Mucosa of descending colon (tissue), 3 donors: Measurements from ENCODE around the gene PTH1R. TPM values are rescaled to one million over a fixed set of nuclear protein-coding genes. Genes with fewer than 3 reads are reported as not detected.

ENCODE experiments used
- ATAC-seq: fragments of 200-7000 bp; cut with Tn5 transposase; one replicate; pipeline ENCODE4 v1.9.1; 2020; ENCODE audit warnings: mild to moderate bottlenecking, moderate library complexity
- DNase-seq, 3 donors: peaks; one replicate each; pipeline ENCODE4 v3.0.0-alpha.2; 2020
- H3K36me3 ChIP-seq: fragments of 200-600 bp; one replicate; pipeline ENCODE4 v1.8.0; 2021; ENCODE audit warnings: low read depth, mild to moderate bottlenecking
- H3K4me1 ChIP-seq: fragments of 200-600 bp; one replicate; pipeline ENCODE4 v1.8.0; 2021; ENCODE audit warnings: low read depth, mild to moderate bottlenecking
- H3K4me3 ChIP-seq: fragments of 200-600 bp; one replicate; pipeline ENCODE4 v1.8.0; 2021; ENCODE audit warnings: mild to moderate bottlenecking
- H3K9me3 ChIP-seq: fragments of 200-600 bp; one replicate; pipeline ENCODE4 v1.8.0; 2021; ENCODE audit warnings: mild to moderate bottlenecking
- CTCF ChIP-seq: fragments of 200-600 bp; IDR thresholded peaks from one replicate; pipeline ENCODE4 v1.8.0; 2022; ENCODE audit warnings: antibody characterized with exemption, mild to moderate bottlenecking
- intact Hi-C, 2 donors: fragments of 100-400 bp; cut with DNase I in 1 of 2; cut with micrococcal nuclease in 1 of 2; formaldehyde crosslinking; loops; one replicate each; pipeline versions ENCODE4 v1.11.0 to v1.11.1; 2022; cut with DNase I, micrococcal nuclease
- total RNA-seq, 3 donors: library from RNA; stranded (reverse); fragmentation: NEBNext Ultra II Directional in 2 of 3; extraction: Animal tissue kit (Norgen Biotek cat#: 25700) in 2 of 3; gene quantifications; one replicate each; pipeline versions ENCODE4 v1.2.1 to v1.2.4, GENCODE V29; 2021 to 2023
- donor health status: DM: no; HTN: no; CAD: no; lungs with moderate emphysema.
- donor health status: DM: no; HTN: no; CAD: no.
- donor health status: DM: no; HTN: yes; CAD: no.

PTH1R gene
- total RNA-seq, 3 donors from 2014 or later = 0.87 to 4.6 (median 1.9) TPM

- ATAC-seq (no peak), DNase-seq (no peak)
- no peak for TF ChIP-seq CTCF
- Histone ChIP-seq H3K4me3 (no peak overlapping the region), H3K9me3 (no peaks in the 10 kb centered on the region), H3K4me1 (no peaks in the 10 kb centered on the region), H3K36me3 (no peaks in the 10 kb centered on the region)
- intact Hi-C loops = no loop called here
These were observed 41.1 kb downstream of the PTH1R start for GRCh38 chr3:46918634-46919033.

GRCh38 chr3:46921041-46921440 is 43.5 kb downstream of the PTH1R start:
- no peaks in the 10 kb centered on the region for H3K9me3 ChIP-seq
- intact Hi-C loops = loop anchor here in 1 of 2 donors (5.0 kb wide), 1 partner anchor 76 kb away; no protein-coding TSS in a partner anchor
- no peak overlapping the region for H3K4me3 ChIP-seq
- ATAC-seq (no peak), DNase-seq (peak in 1 of 3 donors; percentile 19)
- no peaks in the 10 kb centered on the region for H3K4me1 ChIP-seq
- H3K36me3 ChIP-seq = no peaks in the 10 kb centered on the region
- no peak for TF ChIP-seq CTCF

- intact Hi-C loops = loop anchor here in 1 of 2 donors (5.0 kb wide), 1 partner anchor 75 kb away; no protein-coding TSS in a partner anchor
- Histone ChIP-seq H3K36me3 (no peaks in the 10 kb centered on the region), H3K4me3 (no peak overlapping the region), H3K4me1 (peaks cover 3% of the 10 kb centered on the region), H3K9me3 (no peaks in the 10 kb centered on the region)
- TF ChIP-seq CTCF = no peak
- DNase-seq = peak in 2 of 3 donors; percentile 15 to 28
- no peak for ATAC-seq
These were observed 44.4 kb downstream of the PTH1R start for GRCh38 chr3:46921871-46922271.

GRCh38 chr3:46922426-46922825 is 44.9 kb downstream of the PTH1R start:
- H3K4me1 ChIP-seq = peaks cover 9% of the 10 kb centered on the region
- no peaks in the 10 kb centered on the region for H3K9me3 ChIP-seq
- H3K4me3 ChIP-seq = no peak overlapping the region
- intact Hi-C loops = loop anchor here in 1 of 2 donors (5.0 kb wide), 1 partner anchor 75 kb away; no protein-coding TSS in a partner anchor
- ATAC-seq (no peak), DNase-seq (no peak)
- no peak for TF ChIP-seq CTCF
- H3K36me3 ChIP-seq = no peaks in the 10 kb centered on the region

GRCh38 chr3:46922871-46923558 is 45.5 kb downstream of the PTH1R start:
- DNase-seq (peak in 2 of 3 donors; percentile 26 to 49), ATAC-seq (no peak)
- TF ChIP-seq CTCF = no peak
- Histone ChIP-seq H3K4me3 (no peak overlapping the region), H3K4me1 (peaks cover 15% of the 10 kb centered on the region), H3K36me3 (no peaks in the 10 kb centered on the region), H3K9me3 (no peaks in the 10 kb centered on the region)
- intact Hi-C loops = loop anchor here in 1 of 2 donors (5.0 kb wide), 1 partner anchor 74 kb away; no protein-coding TSS in a partner anchor
